IMR-90 (cell line): ENCODE measurements around the gene PACSIN3. TPM values are rescaled to one million over a fixed set of nuclear protein-coding genes. Genes with fewer than 3 reads are reported as not detected.

Source experiments
- ATAC-seq: fragments of 200-7000 bp; cut with Tn5 transposase; 2 replicates; pipeline ENCODE4 v1.9.1; 2020; ENCODE audit warnings: low read depth, mild to moderate bottlenecking, moderate library complexity
- BruUV-seq: library from RNA; stranded (reverse); fragments of 400-500 nt; replicated peaks from 2 replicates; lab custom pipeline; 2021; lab: Mats Ljungman, UMichigan
- CTCF ChIA-PET: fragments of 300-600 bp; formaldehyde crosslinking; extraction: SDS; loops from one replicate; lab custom pipeline; 2021; ENCODE audit warnings: antibody characterized with exemption; lab: Yijun Ruan, JAX
- POLR2A ChIA-PET: fragments of 300-600 bp; sonication (Branson Sonifier 250); formaldehyde crosslinking; loops from one replicate; lab custom pipeline; 2022; ENCODE audit warnings: antibody characterized with exemption; ENCODE audit not compliant: unreplicated experiment; lab: Charles Lee
- DNase-seq: peaks from one replicate; pipeline ENCODE4 v3.0.0; 2013
- H2AFZ ChIP-seq: replicated peaks from 2 replicates; pipeline ENCODE3; 2013; ENCODE audit warnings: low read length, mild to moderate bottlenecking; ENCODE audit not compliant: poor library complexity
- H2AK5ac ChIP-seq: 2 replicates; pipeline ENCODE4 v1.6.1; 2013; ENCODE audit warnings: low read depth, low read length, inconsistent platforms
- H2AK9ac ChIP-seq: replicated peaks from 2 replicates; pipeline ENCODE3; 2013; ENCODE audit warnings: mild to moderate bottlenecking, low read depth, low read length, moderate library complexity; ENCODE audit not compliant: poor library complexity
- H2BK120ac ChIP-seq: 2 replicates; pipeline ENCODE4 v1.6.1; 2013; ENCODE audit warnings: low read depth, low read length, inconsistent platforms
- H2BK15ac ChIP-seq: 3 replicates; pipeline ENCODE4 v1.6.1; 2013; ENCODE audit warnings: low read depth, low read length, inconsistent platforms
- H2BK20ac ChIP-seq: 2 replicates; pipeline ENCODE4 v1.6.1; 2013; ENCODE audit warnings: low read depth, mild to moderate bottlenecking, inconsistent platforms, low read length, moderate library complexity
- H2BK5ac ChIP-seq: 2 replicates; pipeline ENCODE4 v1.6.1; 2013; ENCODE audit warnings: mild to moderate bottlenecking, low read depth, low read length, inconsistent platforms; ENCODE audit not compliant: poor library complexity, severe bottlenecking
- H3K14ac ChIP-seq: replicated peaks from 2 replicates; pipeline ENCODE4 v1.6.1; 2013; ENCODE audit warnings: low read depth, low read length, inconsistent platforms
- H3K18ac ChIP-seq: 2 replicates; pipeline ENCODE4 v1.6.1; 2013; ENCODE audit warnings: low read depth, low read length, control low read depth
- H3K23ac ChIP-seq: 2 replicates; pipeline ENCODE4 v1.6.1; 2013; ENCODE audit warnings: low read depth, low read length, inconsistent platforms
- H3K27ac ChIP-seq: 2 replicates; pipeline ENCODE4 v1.5.1; 2013; ENCODE audit warnings: mild to moderate bottlenecking, control low read depth, low read length; ENCODE audit not compliant: insufficient read depth
- H3K27me3 ChIP-seq: 2 replicates; pipeline ENCODE4 v1.6.1; 2013; ENCODE audit warnings: low read length; ENCODE audit not compliant: control insufficient read depth, insufficient read depth
- H3K36me3 ChIP-seq: 2 replicates; pipeline ENCODE4 v1.6.1; 2013; ENCODE audit warnings: low read length, mixed read lengths; ENCODE audit not compliant: control insufficient read depth, insufficient read depth
- H3K4ac ChIP-seq: 2 replicates; pipeline ENCODE4 v1.6.1; 2013; ENCODE audit warnings: low read depth, low read length, inconsistent platforms
- H3K4me1 ChIP-seq: 2 replicates; pipeline ENCODE4 v1.6.1; 2013; ENCODE audit warnings: low read length, mixed read lengths; ENCODE audit not compliant: control insufficient read depth, insufficient read depth
- H3K4me2 ChIP-seq: 2 replicates; pipeline ENCODE4 v1.6.1; 2013; ENCODE audit warnings: low read depth, mild to moderate bottlenecking, control low read depth, low read length, moderate library complexity
- H3K4me3 ChIP-seq: 2 replicates; pipeline ENCODE4 v1.5.1; 2013; ENCODE audit warnings: low read depth, mild to moderate bottlenecking, control low read depth, low read length, moderate library complexity; ENCODE audit not compliant: insufficient read depth
- H3K56ac ChIP-seq: 2 replicates; pipeline ENCODE4 v1.6.1; 2013; ENCODE audit warnings: low read length, inconsistent platforms; ENCODE audit not compliant: insufficient read depth; ENCODE audit errors: extremely low read depth
- H3K79me1 ChIP-seq, 2 experiments: 2 replicates each; pipeline ENCODE4 v1.6.1; 2013; ENCODE audit warnings: low read length in 2 of 2, inconsistent platforms in 1 of 2, low read depth in 1 of 2
- H3K9ac ChIP-seq: 2 replicates; pipeline ENCODE4 v1.6.1; 2013; ENCODE audit warnings: low read depth, low read length, control low read depth
- H3K9me1 ChIP-seq: 2 replicates; pipeline ENCODE4 v1.6.1; 2013; ENCODE audit warnings: low read length, inconsistent platforms; ENCODE audit not compliant: insufficient read depth
- H3K9me3 ChIP-seq: 2 replicates; pipeline ENCODE4 v1.6.1; 2013; ENCODE audit warnings: low read length; ENCODE audit not compliant: control insufficient read depth, insufficient read depth
- H4K20me1 ChIP-seq: 2 replicates; pipeline ENCODE4 v1.6.1; 2013; ENCODE audit warnings: low read length, inconsistent platforms; ENCODE audit not compliant: insufficient read depth
- H4K5ac ChIP-seq: 2 replicates; pipeline ENCODE4 v1.6.1; 2013; ENCODE audit warnings: mild to moderate bottlenecking, low read depth, low read length, control low read depth
- H4K8ac ChIP-seq, 2 experiments: 2 replicates each; pipeline ENCODE4 v1.6.1; 2013; ENCODE audit warnings: low read depth in 2 of 2, low read length in 2 of 2, control low read depth in 1 of 2, inconsistent platforms in 1 of 2
- H4K91ac ChIP-seq: 2 replicates; pipeline ENCODE4 v1.6.1; 2013; ENCODE audit warnings: low read depth, low read length, inconsistent platforms; ENCODE audit not compliant: insufficient read depth
- CEBPB ChIP-seq: IDR thresholded peaks from 2 replicates; pipeline ENCODE4 v1.6.1; 2012; ENCODE audit warnings: low read depth, low read length, improper control_type of control experiment
- CHD1 ChIP-seq: IDR thresholded peaks from 2 replicates; pipeline ENCODE4 v1.6.1; 2012; ENCODE audit warnings: low read depth, low read length, improper control_type of control experiment
- CTCF ChIP-seq: conservative IDR thresholded peaks from 2 replicates; pipeline ENCODE4 v1.5.1; 2012; ENCODE audit warnings: mild to moderate bottlenecking, low read depth, low read length, improper control_type of control experiment
- ELK1 ChIP-seq: fragments of 150-350 bp; IDR thresholded peaks from 2 replicates; pipeline ENCODE4 v1.6.1; 2016; ENCODE audit warnings: low read depth, mild to moderate bottlenecking, low read length, moderate library complexity, borderline replicate concordance
- FOS ChIP-seq: fragments of 150-350 bp; IDR thresholded peaks from 2 replicates; pipeline ENCODE4 v1.6.1; 2016; ENCODE audit warnings: low read depth, low read length
- MAFK ChIP-seq: IDR thresholded peaks from 2 replicates; pipeline ENCODE4 v1.6.1; 2012; ENCODE audit warnings: low read depth, low read length, improper control_type of control experiment
- MAZ ChIP-seq: IDR thresholded peaks from 2 replicates; pipeline ENCODE4 v1.6.1; 2012; ENCODE audit warnings: low read depth, mild to moderate bottlenecking, low read length, improper control_type of control experiment, moderate library complexity, borderline replicate concordance
- MXI1 ChIP-seq: IDR thresholded peaks from 2 replicates; pipeline ENCODE4 v1.6.1; 2012; ENCODE audit warnings: low read depth, mild to moderate bottlenecking, low read length, moderate library complexity, borderline replicate concordance
- NFE2L2 ChIP-seq: fragments of 150-350 bp; IDR thresholded peaks from 2 replicates; pipeline ENCODE4 v1.6.1; 2016; ENCODE audit warnings: low read depth, mild to moderate bottlenecking, low read length
- POLR2A ChIP-seq: IDR thresholded peaks from 2 replicates; pipeline ENCODE4 v1.6.1; 2012; ENCODE audit warnings: mild to moderate bottlenecking, low read depth, low read length
- RCOR1 ChIP-seq: IDR thresholded peaks from 2 replicates; pipeline ENCODE4 v1.6.1; 2012; ENCODE audit warnings: mild to moderate bottlenecking, low read length, improper control_type of control experiment; ENCODE audit not compliant: insufficient replicate concordance
- RFX5 ChIP-seq: IDR thresholded peaks from 2 replicates; pipeline ENCODE4 v1.8.0; 2012; ENCODE audit warnings: low read depth, mild to moderate bottlenecking, low read length, moderate library complexity
- SMC3 ChIP-seq: fragments of 150-350 bp; IDR thresholded peaks from 2 replicates; pipeline ENCODE4 v1.6.1; 2016; ENCODE audit warnings: low read depth, mild to moderate bottlenecking, antibody characterized with exemption, low read length, moderate library complexity
- WGBS, 2 experiments: methylation state at CpG; one replicate each; pipeline versions ENCODE4 v1.1.5 to v1.1.7; 2013; ENCODE audit warnings: missing lambda C conversion rate in 2 of 2; ENCODE audit not compliant: insufficient read length in 1 of 2; ENCODE audit errors: extremely low coverage in 2 of 2; 5-methylcytosine and 5-hydroxymethylcytosine counted together
- dilution Hi-C: fragments of 300-500 bp; cut with HindIII; formaldehyde crosslinking; loops from one replicate; pipeline ENCODE4 v1.14.3; 2018; ENCODE audit warnings: low sequenced_read_pairs; ENCODE audit not compliant: unreplicated experiment
- in situ Hi-C: fragments of 300-500 bp; cut with MboI; formaldehyde crosslinking; loops from 3 replicates; pipeline ENCODE4 v1.14.3; 2019; ENCODE audit warnings: low sequenced_read_pairs, inconsistent platforms, mixed read lengths
- intact Hi-C: fragments of 100-400 bp; cut with micrococcal nuclease; formaldehyde crosslinking; loops from 2 replicates; pipeline ENCODE4 v1.10.0; 2022
- polyA plus RNA-seq, 3 experiments: library from polyadenylated mRNA; depleted of rRNA; stranded (reverse); fragments of >200 nt; gene quantifications; 2 replicates each; pipeline ENCODE4 v1.2.3, GENCODE V29; 2012; ENCODE audit warnings: low replicate concordance in 1 of 3
- total RNA-seq: library from RNA; depleted of rRNA; stranded (reverse); fragments of >200 nt; gene quantifications from 2 replicates; pipeline ENCODE4 v1.2.3, GENCODE V29; 2012

The PACSIN3 gene
- total and polyA plus RNA-seq, 2 of the 4 experiments (the other 2 are of a cell fraction) = 19.2 to 21.1 TPM

GRCh38 chr11:47186700-47187695, 764 bp upstream of the PACSIN3 start:
- Histone ChIP-seq H4K8ac (peak overlapping the region in 1 of 2 experiments; percentile 47; a peak in 2 of 4 replicates), H3K9me1 (no peaks in the 10 kb centered on the region), H3K27ac (peak overlapping the region; percentile 41; the same call in 1 of the 2 replicates), H4K5ac (no peak overlapping the region), H3K79me1 (peaks cover 4 to 23% of the 10 kb centered on the region in 2 experiments; a peak in 1 of 4 replicates), H2BK5ac (no peak overlapping the region), H3K18ac (no peak overlapping the region), H2BK20ac (no peak overlapping the region), H2BK15ac (no peak overlapping the region), H2AFZ (peak overlapping the region; percentile 90), H3K27me3 (no peaks in the 10 kb centered on the region), H3K56ac (no peak overlapping the region; the same call in 1 of the 2 replicates), H3K4ac (peak overlapping the region; percentile 43; the same call in 1 of the 2 replicates), H3K36me3 (peaks cover 4% of the 10 kb centered on the region; the same call in 1 of the 2 replicates), H3K4me2 (peak overlapping the region; percentile 92), H3K23ac (peak overlapping the region; percentile 68), H3K9ac (0 out of 2 replicates have a peak overlapping the region, but pooled peaks have one; percentile 15), H3K9me3 (no peaks in the 10 kb centered on the region), H2BK120ac (no peak overlapping the region), H3K4me3 (peak overlapping the region; percentile 43), H2AK9ac (peak overlapping the region; percentile 80), H2AK5ac (peak overlapping the region; percentile 53; the same call in 1 of the 2 replicates), H3K4me1 (peaks cover 18% of the 10 kb centered on the region), H3K14ac (0 out of 2 replicates have a peak overlapping the region, but pooled peaks have one; percentile 21), H4K20me1 (peaks cover 4% of the 10 kb centered on the region; the same call in 1 of the 2 replicates), H4K91ac (no peak overlapping the region)
- 1% methylated on average over 16 of the region's 63 CpGs; no CpG with 5 or more reads in 1 of the 2 experiments for WGBS, 2 experiments
- ChIA-PET POLR2A (no interaction called here), CTCF (interaction anchor here (1.1 to 1.4 kb wide), 3 partner anchors 9 to 295 kb away, joined by 3 read pairs; no protein-coding TSS in a partner anchor)
- DNase-seq = peak; percentile 54
- no TSS peak for BruUV-seq
- ATAC-seq = peak; percentile 13
- TF ChIP-seq NFE2L2 (no peak), MXI1 (peak; percentile 3; the same call in 1 of the 2 replicates), SMC3 (no peak), CEBPB (no peak), CTCF (no peak), RFX5 (no peak), POLR2A (no peak), RCOR1 (peak; percentile 34), FOS (no peak), MAZ (no peak), ELK1 (no peak), MAFK (no peak), CHD1 (no peak)
- intact Hi-C loops (no loop called here), in situ Hi-C loops (no loop called here), dilution Hi-C loops (no loop called here)
